ENCODE measurements around the gene GNG13. TPM values are rescaled to one million over a fixed set of nuclear protein-coding genes. Genes with fewer than 3 reads are reported as not detected.

Gene GNG13
- total and polyA plus RNA-seq, 9 of the 15 experiments (the other 6 are each of a cell fraction or from before 2014, with no cell fraction given) = not detected

DNA sequence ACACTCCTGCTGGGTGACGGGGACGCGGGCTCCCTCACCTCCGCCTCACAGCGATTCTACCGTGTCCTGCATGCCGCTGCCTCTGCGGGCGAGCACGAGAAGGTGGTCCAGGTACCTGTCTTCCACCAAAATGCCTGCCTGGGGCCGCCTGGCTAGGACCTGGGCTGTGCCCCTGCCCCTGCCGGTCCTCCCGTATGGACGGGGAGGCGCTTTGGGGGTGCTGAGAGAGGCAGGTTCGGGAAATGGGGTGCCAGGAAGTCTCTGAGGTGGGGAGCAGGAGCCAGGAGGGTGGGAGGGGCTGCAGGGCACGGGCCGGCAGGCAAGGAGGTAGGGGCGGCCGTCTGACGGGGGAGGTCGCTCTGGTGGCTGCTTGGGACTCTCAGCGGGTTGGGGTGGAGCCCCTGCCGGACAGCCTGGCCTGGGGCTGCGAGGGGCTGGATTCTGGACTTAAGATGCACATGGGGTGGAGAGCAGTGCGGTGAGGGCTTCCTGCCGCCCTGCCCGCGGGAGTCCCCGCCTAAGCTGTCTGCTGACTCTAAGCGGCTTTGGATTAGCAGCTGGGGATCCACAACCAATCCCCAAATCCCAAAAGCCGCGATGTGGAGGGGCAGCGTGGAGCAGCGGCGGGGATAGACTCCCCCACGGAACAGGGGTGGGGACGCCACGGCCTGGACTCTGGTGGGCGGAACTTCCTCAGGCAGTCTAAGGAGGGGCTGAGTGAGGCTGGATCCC, 6.3 kb downstream of the GNG13 start:
- Histone ChIP-seq H3K9me3 (replicated peaks; ENCODE audit: control insufficient read depth, insufficient read depth, low read depth, low read length) (no peaks in the 10 kb centered on the region), H2AFZ (ENCODE audit: low read depth, low read length) (no peak overlapping the region), H3K27ac (ENCODE audit: extremely low read depth, low read depth, low read length) (no peak overlapping the region), H3K4me3 (no peak overlapping the region), H3K9me1 (ENCODE audit: control insufficient read depth, insufficient read depth, low read length) (no peaks in the 10 kb centered on the region), H3K79me2 (ENCODE audit: control insufficient read depth, insufficient read depth, low read length) (peaks cover 8% of the 10 kb centered on the region), H3K4me1 (replicated peaks in 1 of 2; ENCODE audit: control insufficient read depth in 2 of 2, insufficient read depth in 2 of 2, low read length in 2 of 2) (peaks cover 3 to 89% of the 10 kb centered on the region in 2 experiments; a peak in 3 of 5 replicates), H4K20me1 (replicated peaks; ENCODE audit: control insufficient read depth, insufficient read depth, low read length) (0 out of 2 replicates have a peak, but pooled peaks cover 2% of the 10 kb centered on the region), H3K9ac (ENCODE audit: insufficient read depth in 1 of 2, low read depth in 2 of 2, low read length in 2 of 2) (peak overlapping the region in 1 of 2 experiments; percentile 1; a peak in 2 of 4 replicates), H3K4me2 (ENCODE audit: insufficient read depth, low read length) (no peak overlapping the region), H3K36me3 (ENCODE audit: control insufficient read depth, insufficient read depth, low read length) (peaks cover 69% of the 10 kb centered on the region; the same call in 2 of the 3 replicates), H3K27me3 (ENCODE audit: control insufficient read depth in 2 of 2, insufficient read depth in 2 of 2, low read length in 2 of 2) (no peaks in the 10 kb centered on the region)
- WGBS (ENCODE audit: insufficient coverage, low coverage, missing lambda C conversion rate) = 85% methylated on average over 33 of the region's 40 CpGs
- no peak for FAIRE-seq
- ATAC-seq = no peak
- ChIA-PET POLR2A (no interaction called here), CTCF (ENCODE audit: low intra/inter-chr PET ratio) (no interaction called here)
- DNase-seq (ENCODE audit: extremely low read depth in 1 of 4, low spot score in 3 of 4) = peak in 1 of 4 experiments; percentile 45
- BruUV-seq (replicated peaks) = no TSS peak
- intact Hi-C loops (cut with micrococcal nuclease) (no loop called here), in situ Hi-C loops (cut with MboI) (no loop called here)
- no peak for TF ChIP-seq FOXP1 (CRISPR knock-in tag; IDR thresholded peaks at IDR 0.05)
- TF ChIP-seq CEBPG (CRISPR knock-in tag; IDR thresholded peaks at IDR 0.05) = no peak
- no peak for TF ChIP-seq CEBPG (tag; conservative IDR thresholded peaks at IDR 0.05 in 1 of 2, IDR thresholded peaks at IDR 0.05 in 1 of 2)
- no peak for TF ChIP-seq PYGO2 (tag; IDR thresholded peaks at IDR 0.05)
- no peak for TF ChIP-seq TEAD4 (IDR thresholded peaks at IDR 0.05; ENCODE audit: low read length)
- no peak for TF ChIP-seq TEAD4 (CRISPR knock-in tag; IDR thresholded peaks at IDR 0.05; ENCODE audit: borderline replicate concordance)
- no peak for TF ChIP-seq CCNT2 (IDR thresholded peaks at IDR 0.05; ENCODE audit: borderline replicate concordance, extremely low read depth, insufficient read length, low read depth, low read length)
- peak; percentile 17; the same call in 1 of the 2 replicates for TF ChIP-seq RBFOX2 (IDR thresholded peaks at IDR 0.05; ENCODE audit: low read depth, low read length)
- TF ChIP-seq, protein P1, sequence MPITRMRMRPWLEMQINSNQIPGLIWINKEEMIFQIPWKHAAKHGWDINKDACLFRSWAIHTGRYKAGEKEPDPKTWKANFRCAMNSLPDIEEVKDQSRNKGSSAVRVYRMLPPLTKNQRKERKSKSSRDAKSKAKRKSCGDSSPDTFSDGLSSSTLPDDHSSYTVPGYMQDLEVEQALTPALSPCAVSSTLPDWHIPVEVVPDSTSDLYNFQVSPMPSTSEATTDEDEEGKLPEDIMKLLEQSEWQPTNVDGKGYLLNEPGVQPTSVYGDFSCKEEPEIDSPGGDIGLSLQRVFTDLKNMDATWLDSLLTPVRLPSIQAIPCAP (CRISPR knock-in tag; IDR thresholded peaks at IDR 0.05; ENCODE audit: borderline replicate concordance) = no peak
- no peak for TF ChIP-seq ZNF263 (CRISPR knock-in tag; IDR thresholded peaks at IDR 0.05; ENCODE audit: borderline replicate concordance)
- peak; percentile 25 for TF ChIP-seq POLR2G (IDR thresholded peaks at IDR 0.05; ENCODE audit: low read depth, low read length)
- TF ChIP-seq ETS2 (tag; IDR thresholded peaks at IDR 0.05; ENCODE audit: borderline replicate concordance, poor library complexity, severe bottlenecking) = no peak
- TF ChIP-seq, protein P2, sequence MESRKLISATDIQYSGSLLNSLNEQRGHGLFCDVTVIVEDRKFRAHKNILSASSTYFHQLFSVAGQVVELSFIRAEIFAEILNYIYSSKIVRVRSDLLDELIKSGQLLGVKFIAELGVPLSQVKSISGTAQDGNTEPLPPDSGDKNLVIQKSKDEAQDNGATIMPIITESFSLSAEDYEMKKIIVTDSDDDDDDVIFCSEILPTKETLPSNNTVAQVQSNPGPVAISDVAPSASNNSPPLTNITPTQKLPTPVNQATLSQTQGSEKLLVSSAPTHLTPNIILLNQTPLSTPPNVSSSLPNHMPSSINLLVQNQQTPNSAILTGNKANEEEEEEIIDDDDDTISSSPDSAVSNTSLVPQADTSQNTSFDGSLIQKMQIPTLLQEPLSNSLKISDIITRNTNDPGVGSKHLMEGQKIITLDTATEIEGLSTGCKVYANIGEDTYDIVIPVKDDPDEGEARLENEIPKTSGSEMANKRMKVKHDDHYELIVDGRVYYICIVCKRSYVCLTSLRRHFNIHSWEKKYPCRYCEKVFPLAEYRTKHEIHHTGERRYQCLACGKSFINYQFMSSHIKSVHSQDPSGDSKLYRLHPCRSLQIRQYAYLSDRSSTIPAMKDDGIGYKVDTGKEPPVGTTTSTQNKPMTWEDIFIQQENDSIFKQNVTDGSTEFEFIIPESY (CRISPR knock-in tag; IDR thresholded peaks at IDR 0.05) = peak; percentile 88
- TF ChIP-seq, protein P3, sequence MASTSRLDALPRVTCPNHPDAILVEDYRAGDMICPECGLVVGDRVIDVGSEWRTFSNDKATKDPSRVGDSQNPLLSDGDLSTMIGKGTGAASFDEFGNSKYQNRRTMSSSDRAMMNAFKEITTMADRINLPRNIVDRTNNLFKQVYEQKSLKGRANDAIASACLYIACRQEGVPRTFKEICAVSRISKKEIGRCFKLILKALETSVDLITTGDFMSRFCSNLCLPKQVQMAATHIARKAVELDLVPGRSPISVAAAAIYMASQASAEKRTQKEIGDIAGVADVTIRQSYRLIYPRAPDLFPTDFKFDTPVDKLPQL (IDR thresholded peaks at IDR 0.05; ENCODE audit: extremely low read depth, insufficient read length) = no peak

All from K562 (cell line).